NCI-H345 (cell line): ENCODE data around the gene CHRNA4.
"Not testable (repeated sequence)": the region's sequence is repeated elsewhere in the genome, so short reads cannot be mapped to it uniquely, and the experiment has no call there.

ENCODE experiments used
- DNase-seq: peaks from one replicate; lab custom pipeline; 2025; lab: John Stamatoyannopoulos, UW

Gene CHRNA4

GRCh38 chr20:63308218-63308911, 52.8 kb downstream of the CHRNA4 start:
- DNase-seq: no peak

GRCh38 chr20:63307538-63308217, 53.5 kb downstream of the CHRNA4 start:
- DNase-seq: no peak

- DNase-seq: no peak
Measured at GRCh38 chr20:63306673-63307537, 54.2 kb downstream of the CHRNA4 start.

GRCh38 chr20:63305933-63306672, 55.0 kb downstream of the CHRNA4 start:
- not testable (repeated sequence) for DNase-seq

- no peak for DNase-seq
Measured at GRCh38 chr20:63305393-63305792, 55.8 kb downstream of the CHRNA4 start.

GRCh38 chr20:63303095-63303666, 58.0 kb downstream of the CHRNA4 start:
- no peak for DNase-seq

- DNase-seq: no peak
Measured at GRCh38 chr20:63301671-63302070, 59.5 kb downstream of the CHRNA4 start.

- no peak for DNase-seq
Measured at GRCh38 chr20:63298731-63299312, 62.3 kb downstream of the CHRNA4 start.

GRCh38 chr20:63297796-63298572, 63.2 kb downstream of the CHRNA4 start:
- no peak for DNase-seq

GRCh38 chr20:63297371-63297781, 63.8 kb downstream of the CHRNA4 start:
- no peak for DNase-seq

GRCh38 chr20:63296531-63297299, 64.4 kb downstream of the CHRNA4 start:
- DNase-seq: no peak

- no peak for DNase-seq
Measured at GRCh38 chr20:63295846-63296245, 65.3 kb downstream of the CHRNA4 start.

GRCh38 chr20:63295422-63295821, 65.7 kb downstream of the CHRNA4 start:
- DNase-seq: no peak

- no peak for DNase-seq
Measured at GRCh38 chr20:63295018-63295417, 66.1 kb downstream of the CHRNA4 start.

GRCh38 chr20:63294536-63294900, 66.6 kb downstream of the CHRNA4 start:
- DNase-seq: no peak

- no peak for DNase-seq
Measured at GRCh38 chr20:63293871-63294535, 67.1 kb downstream of the CHRNA4 start.

- no peak for DNase-seq
Measured at GRCh38 chr20:63293456-63293855, 67.7 kb downstream of the CHRNA4 start.
